CD8-positive, alpha-beta memory T cell (primary cell): ENCODE measurements around the gene GPATCH4. TPM values are rescaled to one million over a fixed set of nuclear protein-coding genes. Genes with fewer than 3 reads are reported as not detected.
A peak's percentile ranks its signal among the peaks of the same experiment; 100 is the strongest.
"Not testable (repeated sequence)": the region's sequence is repeated elsewhere in the genome, so short reads cannot be mapped to it uniquely, and the experiment has no call there.

Experiments used
- CTCF ChIA-PET: fragments of 350-600 bp; sonication (Branson Sonifier 250); formaldehyde crosslinking; loops from one replicate; lab custom pipeline; 2021; ENCODE audit warnings: antibody characterized with exemption; lab: Charles Lee
- POLR2A ChIA-PET: fragments of 350-600 bp; sonication (Branson Sonifier 250); formaldehyde crosslinking; loops from one replicate; lab custom pipeline; 2021; ENCODE audit warnings: antibody characterized with exemption; lab: Charles Lee
- DNase-seq, 5 donors: peaks; one replicate each; pipeline versions ENCODE4 v3.0.0 to v3.0.0-alpha.2; 2020 to 2022; ENCODE audit warnings: mixed read lengths in 1 of 5
- H3K27ac ChIP-seq: one replicate; pipeline ENCODE4 v1.7.0; 2013; ENCODE audit warnings: low read depth, mild to moderate bottlenecking, low read length, moderate library complexity
- H3K27me3 ChIP-seq: 2 replicates; pipeline ENCODE4 v1.7.0; 2013; ENCODE audit warnings: low read length, mild to moderate bottlenecking; ENCODE audit not compliant: insufficient read depth, poor library complexity, severe bottlenecking
- H3K36me3 ChIP-seq: 2 replicates; pipeline ENCODE4 v1.7.0; 2013; ENCODE audit warnings: mild to moderate bottlenecking, low read length, moderate library complexity; ENCODE audit not compliant: insufficient read depth
- H3K4me1 ChIP-seq: 2 replicates; pipeline ENCODE4 v1.7.0; 2013; ENCODE audit warnings: mild to moderate bottlenecking, low read length, moderate library complexity; ENCODE audit not compliant: insufficient read depth
- H3K4me3 ChIP-seq: 2 replicates; pipeline ENCODE4 v1.7.0; 2013; ENCODE audit warnings: mild to moderate bottlenecking, low read length
- H3K9me3 ChIP-seq: 2 replicates; pipeline ENCODE4 v1.7.0; 2013; ENCODE audit warnings: mild to moderate bottlenecking, low read length
- H3K27ac Mint-ChIP-seq, 8 donors: one replicate each; pipeline ENCODE4 v1.8.0; 2020 to 2021; ENCODE audit warnings: mixed read lengths in 8 of 8, mild to moderate bottlenecking in 6 of 8, inconsistent platforms in 3 of 8, moderate library complexity in 3 of 8
- H3K27me3 Mint-ChIP-seq, 2 donors: one replicate each; pipeline ENCODE4 v1.8.0; 2020 to 2021; ENCODE audit warnings: mixed read lengths in 2 of 2, mild to moderate bottlenecking in 1 of 2, moderate library complexity in 1 of 2
- H3K36me3 Mint-ChIP-seq, 3 donors: one replicate each; pipeline ENCODE4 v1.8.0; 2020 to 2021; ENCODE audit warnings: mixed read lengths in 3 of 3, inconsistent platforms in 1 of 3, mild to moderate bottlenecking in 1 of 3
- H3K4me1 Mint-ChIP-seq, 3 donors: one replicate each; pipeline ENCODE4 v1.8.0; 2020 to 2021; ENCODE audit warnings: mixed read lengths in 3 of 3, inconsistent platforms in 1 of 3, mild to moderate bottlenecking in 1 of 3
- H3K4me3 Mint-ChIP-seq, 7 donors: one replicate each; pipeline ENCODE4 v1.8.0; 2020 to 2021; ENCODE audit warnings: mixed read lengths in 7 of 7, mild to moderate bottlenecking in 6 of 7, moderate library complexity in 4 of 7, inconsistent platforms in 2 of 7
- H3K9me3 Mint-ChIP-seq, 5 donors: one replicate each; pipeline ENCODE4 v1.8.0; 2020 to 2022; ENCODE audit warnings: mixed read lengths in 5 of 5, mild to moderate bottlenecking in 3 of 5, moderate library complexity in 2 of 5, inconsistent platforms in 1 of 5
- polyA plus RNA-seq: library from polyadenylated mRNA; unstranded; fragments of 300-500 nt; fragmentation: Illumina TruSeq; gene quantifications from one replicate; pipeline ENCODE4 v1.2.3, GENCODE V29; 2021
- total RNA-seq, 2 experiments: library from RNA; stranded (reverse); gene quantifications; one replicate each; pipeline ENCODE4 v1.2.3, GENCODE V29; 2021

GPATCH4 gene
- total and polyA plus RNA-seq, 3 experiments from 2014 or later, result 58.7 to 131 (median 123) TPM

DNA sequence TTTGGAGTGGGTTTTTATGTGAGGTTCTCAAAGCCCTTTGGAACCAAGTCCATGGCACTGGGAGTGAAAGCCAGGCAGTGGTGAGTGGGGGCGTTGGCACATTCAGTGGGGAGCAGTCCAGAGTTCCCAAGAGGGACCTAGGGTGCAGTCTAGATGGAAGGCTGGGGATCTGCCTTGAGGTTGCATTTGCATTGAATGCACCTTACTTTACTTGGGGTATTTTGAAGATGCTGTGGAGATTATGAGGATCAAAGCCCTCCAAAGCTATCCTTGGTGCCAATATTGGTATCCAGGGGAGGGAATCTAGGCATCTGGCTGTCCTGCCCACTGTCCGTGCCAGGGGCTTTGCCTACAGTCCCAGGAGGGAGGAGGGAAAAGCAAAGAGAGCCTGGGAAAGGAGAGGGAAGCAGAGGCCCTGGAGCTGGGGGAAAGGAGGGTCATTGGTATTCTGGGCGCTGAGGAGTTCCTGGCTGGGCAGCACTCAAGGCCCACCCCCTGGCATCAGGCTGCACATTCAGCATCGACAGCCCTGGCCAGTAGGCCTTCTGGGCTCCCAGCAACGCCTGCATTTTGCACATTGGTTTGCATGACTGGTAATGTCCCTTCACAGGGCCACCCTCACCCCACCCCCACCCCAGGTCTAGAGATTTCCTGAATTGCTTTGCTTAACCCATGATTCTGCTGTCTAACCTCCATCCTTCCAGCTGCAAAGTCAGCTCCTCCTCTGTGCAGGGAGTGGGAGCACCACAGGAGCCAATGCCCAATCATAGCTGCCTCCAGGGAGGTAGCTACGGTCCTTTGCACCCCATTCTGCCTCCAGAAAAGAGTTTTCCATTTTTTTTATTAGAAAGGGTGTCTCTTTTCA, 39.8 kb upstream of the GPATCH4 start:
- no peaks in the 10 kb centered on the region for H3K36me3 Mint-ChIP-seq
- Histone ChIP-seq H3K4me1 (peaks cover 18% of the 10 kb centered on the region), H3K27me3 (peaks cover 55% of the 10 kb centered on the region), H3K9me3 (no peaks in the 10 kb centered on the region), H3K27ac (no peak overlapping the region), H3K4me3 (no peak overlapping the region), H3K36me3 (no peaks in the 10 kb centered on the region)
- peaks cover 75 to 86% of the 10 kb centered on the region in 2 donors for H3K27me3 Mint-ChIP-seq
- peaks cover 20 to 34% (median 22%) of the 10 kb centered on the region in 3 donors for H3K4me1 Mint-ChIP-seq
- H3K4me3 Mint-ChIP-seq, result peak overlapping the region; percentile 22 to 86 (median 67)
- peaks cover 0 to 4% (median 0%) of the 10 kb centered on the region in 5 donors for H3K9me3 Mint-ChIP-seq
- no peak for DNase-seq
- ChIA-PET POLR2A (no interaction called here), CTCF (interaction anchor here (0.8 to 1.3 kb wide), 4 partner anchors 15 to 85 kb away, joined by 3 to 4 read pairs (median 3); no protein-coding TSS in a partner anchor)
- H3K27ac Mint-ChIP-seq, result peak overlapping the region in 1 of 8 donors; percentile 25

DNA sequence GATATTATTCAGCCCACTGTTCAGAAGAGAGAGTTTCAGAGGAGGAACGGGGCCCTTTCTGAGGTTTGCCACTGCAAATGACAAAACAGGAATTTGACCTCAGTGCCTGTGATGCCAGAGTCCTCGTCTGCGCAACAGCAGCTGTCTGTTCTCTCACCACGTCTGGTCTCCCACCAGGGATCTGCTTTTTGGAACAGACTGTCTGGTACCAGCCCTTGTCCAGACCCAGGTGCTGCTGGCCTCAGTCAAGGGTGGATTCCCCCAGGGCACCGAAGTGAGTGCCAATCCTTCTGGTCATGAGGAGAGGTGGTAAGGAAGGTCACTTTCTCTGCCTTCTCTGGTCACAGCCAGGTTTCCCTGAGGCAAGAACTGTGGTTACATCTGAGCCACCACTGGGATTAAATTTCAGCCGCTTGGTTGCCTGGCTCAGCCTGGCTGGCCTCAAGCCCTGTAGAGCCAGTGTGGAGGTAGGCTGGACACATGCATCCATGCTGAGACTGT, 38.4 kb upstream of the GPATCH4 start:
- Mint-ChIP-seq H3K4me3 (peak overlapping the region in 1 of 7 donors; percentile 41), H3K27me3 (peaks cover 63 to 84% of the 10 kb centered on the region in 2 donors), H3K36me3 (no peaks in the 10 kb centered on the region), H3K9me3 (peaks cover 0 to 2% (median 0%) of the 10 kb centered on the region in 5 donors), H3K27ac (no peak overlapping the region), H3K4me1 (peaks cover 20 to 29% (median 22%) of the 10 kb centered on the region in 3 donors)
- H3K27ac ChIP-seq, result no peak overlapping the region
- H3K27me3 ChIP-seq, result peaks cover 66% of the 10 kb centered on the region
- CTCF ChIA-PET, result no interaction called here
- DNase-seq, result no peak
- POLR2A ChIA-PET, result no interaction called here
- H3K36me3 ChIP-seq, result no peaks in the 10 kb centered on the region
- no peaks in the 10 kb centered on the region for H3K9me3 ChIP-seq
- H3K4me3 ChIP-seq, result no peak overlapping the region
- peaks cover 18% of the 10 kb centered on the region for H3K4me1 ChIP-seq

DNA sequence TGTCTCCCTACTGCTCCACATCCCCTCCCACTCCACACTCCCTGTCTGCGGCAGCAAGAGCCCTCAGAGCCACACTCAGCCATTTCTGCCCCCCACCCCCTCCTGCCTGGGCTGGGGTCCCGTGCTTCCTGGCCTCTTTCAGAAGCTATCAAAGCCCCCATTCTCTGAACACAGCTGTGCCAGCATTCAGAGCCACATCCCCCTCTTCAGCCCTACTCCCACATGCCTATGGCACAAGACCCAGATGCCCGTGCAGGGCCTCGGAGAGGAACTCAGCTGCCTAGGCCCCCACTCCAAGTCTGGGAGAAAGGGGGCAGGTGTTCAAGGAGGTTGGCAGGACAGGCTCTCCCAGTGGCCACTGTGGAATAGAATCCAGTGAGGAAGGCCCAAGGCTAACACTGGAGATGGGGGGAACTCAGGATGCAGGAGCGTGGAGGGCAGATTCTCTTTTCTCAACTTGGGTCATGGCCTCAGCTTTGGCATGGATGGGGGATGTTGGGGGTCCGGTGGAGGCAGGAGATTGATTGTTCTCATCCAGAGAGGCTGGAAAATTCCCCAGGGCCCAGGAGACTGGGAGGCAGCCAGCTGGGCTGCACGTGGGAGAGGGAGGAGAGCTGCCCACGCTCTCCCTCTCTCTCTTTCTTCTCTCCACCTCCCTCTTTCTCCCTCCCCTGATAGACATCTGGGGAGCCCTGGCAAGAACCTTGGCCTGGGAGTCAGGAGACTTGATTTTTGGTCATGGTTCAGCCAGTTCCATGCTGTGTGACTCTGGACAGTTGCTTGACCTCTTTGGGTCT, 37.1 kb upstream of the GPATCH4 start:
- Mint-ChIP-seq H3K36me3 (no peaks in the 10 kb centered on the region), H3K27ac (no peak overlapping the region), H3K9me3 (peaks cover 0 to 2% (median 0%) of the 10 kb centered on the region in 5 donors), H3K27me3 (peaks cover 53 to 82% of the 10 kb centered on the region in 2 donors), H3K4me3 (no peak overlapping the region), H3K4me1 (peaks cover 16 to 23% (median 16%) of the 10 kb centered on the region in 3 donors)
- ChIA-PET POLR2A (no interaction called here), CTCF (interaction anchor here (1.0 to 1.5 kb wide), 3 partner anchors 12 to 13 kb away, joined by 3 read pairs; no protein-coding TSS in a partner anchor)
- Histone ChIP-seq H3K4me1 (peaks cover 8% of the 10 kb centered on the region), H3K4me3 (no peak overlapping the region), H3K36me3 (no peaks in the 10 kb centered on the region), H3K9me3 (no peaks in the 10 kb centered on the region), H3K27ac (no peak overlapping the region), H3K27me3 (peaks cover 62% of the 10 kb centered on the region)
- no peak for DNase-seq

DNA sequence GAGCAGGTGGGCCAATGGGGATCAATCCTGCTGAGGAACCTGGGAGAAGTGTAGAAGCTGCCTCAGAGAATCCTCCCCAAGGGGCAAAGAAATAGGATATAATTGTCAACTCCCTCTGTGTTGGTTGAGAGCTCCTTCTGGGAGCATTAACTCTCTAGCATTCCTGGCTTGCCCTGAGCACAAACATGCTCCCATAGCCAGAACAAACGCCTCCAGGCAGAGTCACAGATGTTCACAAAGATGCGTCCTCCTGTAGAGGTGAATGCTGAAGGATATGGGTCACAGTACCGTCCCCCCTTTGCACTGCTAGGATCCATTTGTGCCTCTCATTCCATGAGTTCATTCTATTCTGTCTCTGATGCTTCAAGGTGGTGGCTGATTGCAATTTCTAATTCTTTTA, 31.1 kb upstream of the GPATCH4 start:
- H3K36me3 Mint-ChIP-seq, result no peaks in the 10 kb centered on the region

DNA sequence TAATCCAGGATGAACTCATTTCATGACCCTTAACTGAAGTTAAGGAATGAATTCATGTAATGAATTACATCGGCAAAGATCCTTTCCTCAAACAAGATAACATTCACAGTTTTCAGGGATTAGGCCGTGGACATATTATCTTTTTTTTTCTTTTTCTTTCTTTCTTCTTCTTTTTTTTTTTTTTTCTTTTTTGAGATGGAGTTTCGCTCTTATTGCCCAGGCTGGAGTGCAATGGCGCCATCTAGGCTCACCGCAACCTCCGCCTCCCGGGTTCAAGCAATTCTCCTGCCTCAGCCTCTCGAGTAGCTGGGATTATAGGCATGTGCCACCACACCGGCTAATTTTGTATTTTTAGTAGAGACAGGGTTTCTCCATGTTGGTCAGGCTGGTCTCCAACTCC, 29.9 kb upstream of the GPATCH4 start:
- H3K36me3 ChIP-seq, H3K27ac ChIP-seq, H3K4me3 ChIP-seq, H3K4me3 Mint-ChIP-seq, H3K4me1 ChIP-seq, H3K4me1 Mint-ChIP-seq, H3K27ac Mint-ChIP-seq, H3K36me3 Mint-ChIP-seq, DNase-seq, H3K9me3 ChIP-seq, H3K9me3 Mint-ChIP-seq, POLR2A ChIA-PET: not testable (repeated sequence)
- CTCF ChIA-PET, result interaction anchor here (1.9 kb wide), 1 partner anchor 95 kb away, joined by 6 read pairs; no protein-coding TSS in a partner anchor
- peaks cover 27% of the 10 kb centered on the region for H3K27me3 ChIP-seq
- peaks cover 26 to 72% of the 10 kb centered on the region in 2 donors for H3K27me3 Mint-ChIP-seq

More for the DNA sequence above, 31.1 kb upstream of the GPATCH4 start:
- Histone ChIP-seq H3K27me3 (peaks cover 22% of the 10 kb centered on the region), H3K27ac (no peak overlapping the region), H3K36me3 (no peaks in the 10 kb centered on the region), H3K9me3 (no peaks in the 10 kb centered on the region), H3K4me3 (no peak overlapping the region), H3K4me1 (no peaks in the 10 kb centered on the region)
- Mint-ChIP-seq H3K9me3 (no peaks in the 10 kb centered on the region), H3K27ac (no peak overlapping the region), H3K4me3 (no peak overlapping the region), H3K27me3 (peaks cover 31 to 68% of the 10 kb centered on the region in 2 donors), H3K4me1 (no peaks in the 10 kb centered on the region)
- POLR2A ChIA-PET, result no interaction called here
- CTCF ChIA-PET, result interaction anchor here (0.7 kb wide), 1 partner anchor 27 kb away, joined by 3 read pairs; no protein-coding TSS in a partner anchor
- no peak for DNase-seq

DNA sequence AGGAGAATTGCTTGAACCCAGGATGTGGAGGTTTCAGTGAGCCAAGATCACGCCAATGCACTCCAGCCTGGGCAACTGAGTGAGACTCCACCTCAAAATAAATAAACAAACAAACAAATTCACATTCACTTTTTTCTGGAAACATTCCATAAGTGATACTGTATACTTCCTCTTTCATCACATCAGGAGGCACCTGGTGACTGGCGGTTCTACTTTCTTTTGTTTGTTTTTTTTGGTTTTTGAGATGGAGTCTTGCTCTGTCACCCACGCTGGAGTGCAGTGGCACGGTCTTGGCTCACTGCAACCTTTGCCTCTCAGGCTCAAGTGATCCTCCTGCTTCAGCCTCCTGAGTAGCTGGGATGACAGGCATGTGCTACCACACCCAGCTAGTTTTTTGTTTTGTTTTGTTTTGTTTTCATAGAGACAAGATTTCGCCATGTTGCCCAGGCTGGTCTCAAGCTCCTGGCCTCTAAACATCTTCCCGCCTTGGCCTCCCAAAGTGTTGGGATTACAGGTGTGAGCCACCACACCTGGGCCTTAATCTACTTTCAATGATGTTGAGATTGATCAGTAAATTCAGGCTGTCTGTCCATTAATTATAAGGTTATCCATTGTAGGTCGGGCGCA, 28.7 kb upstream of the GPATCH4 start:
- Mint-ChIP-seq H3K4me1 (peaks cover 5 to 9% (median 8%) of the 10 kb centered on the region in 3 donors), H3K36me3 (no peaks in the 10 kb centered on the region), H3K27ac (no peak overlapping the region), H3K9me3 (no peaks in the 10 kb centered on the region), H3K27me3 (peaks cover 31 to 69% of the 10 kb centered on the region in 2 donors), H3K4me3 (no peak overlapping the region)
- H3K4me3 ChIP-seq, result no peak overlapping the region
- no peaks in the 10 kb centered on the region for H3K9me3 ChIP-seq
- H3K27me3 ChIP-seq, result peaks cover 28% of the 10 kb centered on the region
- DNase-seq, result no peak
- ChIA-PET POLR2A (no interaction called here), CTCF (interaction anchor here (1.1 to 9.3 kb wide), 4 partner anchors 13 to 96 kb away, joined by 3 to 93 read pairs (median 5); partner anchors contain the start of gene BCAN)
- H3K36me3 ChIP-seq, result no peaks in the 10 kb centered on the region
- H3K27ac ChIP-seq, result no peak overlapping the region
- H3K4me1 ChIP-seq, result peaks cover 12% of the 10 kb centered on the region

DNA sequence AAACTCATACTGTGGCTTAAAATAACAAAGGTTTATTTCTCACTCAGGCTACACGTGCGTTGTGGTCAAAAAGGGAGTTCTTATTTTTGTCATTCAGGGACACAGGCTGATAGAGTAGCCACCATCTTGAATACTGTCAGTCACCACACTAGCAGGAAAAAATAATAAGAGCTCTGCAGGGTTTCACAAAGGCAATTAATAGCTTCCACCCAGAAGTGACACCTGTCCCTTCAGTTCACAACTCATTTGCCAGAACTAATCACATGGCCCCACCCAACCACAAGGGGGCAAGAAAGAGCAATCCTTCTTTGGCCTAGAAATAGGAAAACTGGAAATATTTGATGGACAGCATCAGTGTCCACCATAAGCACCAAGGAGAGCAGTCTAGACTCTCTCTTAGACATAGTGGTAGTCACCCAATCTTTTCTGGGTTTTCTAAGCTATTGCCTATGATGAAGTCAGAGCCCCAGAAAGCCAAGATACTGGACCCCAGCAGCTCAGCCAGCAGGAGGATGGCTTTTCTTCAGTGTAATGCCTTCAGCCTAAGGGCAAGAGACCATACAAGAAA, 26.1 kb upstream of the GPATCH4 start:
- no peak overlapping the region for H3K4me3 ChIP-seq
- H3K27ac Mint-ChIP-seq, result no peak overlapping the region
- peaks cover 8 to 18% (median 8%) of the 10 kb centered on the region in 3 donors for H3K4me1 Mint-ChIP-seq
- CTCF ChIA-PET, result interaction anchor here (0.8 to 9.3 kb wide), 17 partner anchors 10 to 1723 kb away, joined by 3 to 93 read pairs (median 3); partner anchors contain the start of genes CRABP2 and NES
- H3K27ac ChIP-seq, result no peak overlapping the region
- peaks cover 36% of the 10 kb centered on the region for H3K27me3 ChIP-seq
- H3K4me1 ChIP-seq, result peaks cover 18% of the 10 kb centered on the region
- peaks cover 39 to 62% of the 10 kb centered on the region in 2 donors for H3K27me3 Mint-ChIP-seq
- POLR2A ChIA-PET, result no interaction called here
- no peaks in the 10 kb centered on the region for H3K9me3 ChIP-seq
- peak overlapping the region in 1 of 7 donors; percentile 3 for H3K4me3 Mint-ChIP-seq
- no peaks in the 10 kb centered on the region for H3K36me3 ChIP-seq
- peak in 3 of 5 donors; percentile 15 to 53 (median 16) for DNase-seq
- H3K9me3 Mint-ChIP-seq, result no peaks in the 10 kb centered on the region
- no peaks in the 10 kb centered on the region for H3K36me3 Mint-ChIP-seq
